Endodermal cell (in vitro differentiated cells): ENCODE data around the gene MGME1. TPM values are rescaled to one million over a fixed set of nuclear protein-coding genes. Genes with fewer than 3 reads are reported as not detected.

Experiments used
- DNase-seq: peaks from one replicate; pipeline ENCODE4 v3.0.0-alpha.2; 2017
- H3K27ac ChIP-seq: 2 replicates; pipeline ENCODE4 v1.5.1; 2013; ENCODE audit warnings: mild to moderate bottlenecking, low read depth, low read length, moderate library complexity
- H3K27me3 ChIP-seq: 2 replicates; pipeline ENCODE4 v1.6.1; 2013; ENCODE audit warnings: mild to moderate bottlenecking, low read length, moderate library complexity; ENCODE audit not compliant: insufficient read depth, control insufficient read depth, poor library complexity, severe bottlenecking
- H3K36me3 ChIP-seq: 2 replicates; pipeline ENCODE4 v1.7.0; 2013; ENCODE audit warnings: mild to moderate bottlenecking, low read length, moderate library complexity; ENCODE audit not compliant: control insufficient read depth, insufficient read depth
- H3K4me1 ChIP-seq: one replicate; pipeline ENCODE4 v1.7.0; 2013; ENCODE audit warnings: low read length; ENCODE audit not compliant: control insufficient read depth, insufficient read depth
- H3K4me3 ChIP-seq: 2 replicates; pipeline ENCODE4 v1.5.1; 2013; ENCODE audit warnings: mild to moderate bottlenecking, low read length, moderate library complexity
- H3K9ac ChIP-seq: 2 replicates; pipeline ENCODE4 v1.6.1; 2013; ENCODE audit warnings: mild to moderate bottlenecking, low read length, moderate library complexity; ENCODE audit not compliant: poor library complexity, severe bottlenecking; ENCODE audit errors: extremely low read depth
- H3K9me3 ChIP-seq: 2 replicates; pipeline ENCODE4 v1.6.1; 2013; ENCODE audit warnings: mild to moderate bottlenecking, low read length, moderate library complexity; ENCODE audit not compliant: control insufficient read depth
- H3K27ac Mint-ChIP-seq: 2 replicates; pipeline ENCODE4 v1.8.0; 2020; ENCODE audit warnings: mixed read lengths
- H3K27me3 Mint-ChIP-seq: 2 replicates; pipeline ENCODE4 v1.8.0; 2021; ENCODE audit warnings: mild to moderate bottlenecking, mixed read lengths; ENCODE audit not compliant: insufficient read depth
- H3K36me3 Mint-ChIP-seq: 2 replicates; pipeline ENCODE4 v1.8.0; 2020; ENCODE audit warnings: low read depth, mixed read lengths
- H3K4me1 Mint-ChIP-seq: 2 replicates; pipeline ENCODE4 v1.8.0; 2020; ENCODE audit warnings: mixed read lengths
- H3K4me3 Mint-ChIP-seq: 2 replicates; pipeline ENCODE4 v1.8.0; 2020; ENCODE audit warnings: mild to moderate bottlenecking, moderate library complexity, mixed read lengths
- H3K9me3 Mint-ChIP-seq: 2 replicates; pipeline ENCODE4 v1.8.0; 2020; ENCODE audit warnings: mild to moderate bottlenecking, mixed read lengths
- WGBS, 2 experiments: methylation state at CpG; one replicate each; pipeline versions ENCODE4 v1.1.5 to v1.1.7; 2013; ENCODE audit warnings: missing lambda C conversion rate in 2 of 2, mixed read lengths in 1 of 2; ENCODE audit not compliant: insufficient coverage in 1 of 2, insufficient read length in 1 of 2; 5-methylcytosine and 5-hydroxymethylcytosine counted together
- total RNA-seq, 2 donors: library from RNA; stranded (reverse); fragmentation: NEBNext Ultra II Directional in 1 of 2; extraction: Animal tissue kit (Norgen Biotek cat#: 25700) in 1 of 2; gene quantifications; 2 replicates in 1 of 2; 3 replicates in 1 of 2; pipeline ENCODE4 v1.2.1, GENCODE V29; 2021
- TF ChIP-seq, protein P1 (sequence below): fragments of 200-600 bp; sonication (generic); conservative IDR thresholded peaks from 2 replicates; pipeline ENCODE4 v1.5.0; 2021; ENCODE audit warnings: antibody characterized with exemption, mild to moderate bottlenecking

The MGME1 gene
- total RNA-seq, 2 donors from 2014 or later: 31.2 to 36.7 TPM

DNA sequence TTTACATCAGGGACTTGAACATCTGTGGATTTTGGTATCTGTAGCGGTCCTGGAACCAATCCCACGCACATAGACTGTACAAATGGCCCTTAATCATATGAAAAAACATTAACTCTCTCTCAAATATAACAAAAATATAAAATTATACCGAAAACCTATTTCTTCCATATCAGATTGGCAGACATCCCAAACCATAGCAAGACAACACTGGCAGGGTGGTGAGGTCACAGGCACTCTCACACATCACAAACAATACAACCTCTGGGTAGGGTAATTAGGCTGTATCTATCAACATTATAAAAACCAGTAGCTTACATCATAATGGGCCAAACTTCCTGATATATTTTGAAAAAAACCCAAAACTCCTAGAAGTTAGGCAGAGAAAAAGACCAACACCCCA lies 48.0 kb downstream of the MGME1 start:
- Mint-ChIP-seq H3K27ac (no peak overlapping the region), H3K9me3 (peaks cover 8% of the 10 kb centered on the region), H3K4me1 (no peaks in the 10 kb centered on the region), H3K27me3 (peaks cover 2% of the 10 kb centered on the region), H3K36me3 (peaks cover 13% of the 10 kb centered on the region), H3K4me3 (no peak overlapping the region)
- WGBS, 2 experiments: 93 to 95% methylated on average over 2 to 3 of the region's 3 CpGs
- Histone ChIP-seq H3K27ac (no peak overlapping the region), H3K9ac (no peak overlapping the region), H3K27me3 (no peaks in the 10 kb centered on the region), H3K4me1 (no peaks in the 10 kb centered on the region), H3K4me3 (no peak overlapping the region), H3K36me3 (no peaks in the 10 kb centered on the region), H3K9me3 (no peaks in the 10 kb centered on the region)
- DNase-seq: no peak
- TF ChIP-seq, protein P1, sequence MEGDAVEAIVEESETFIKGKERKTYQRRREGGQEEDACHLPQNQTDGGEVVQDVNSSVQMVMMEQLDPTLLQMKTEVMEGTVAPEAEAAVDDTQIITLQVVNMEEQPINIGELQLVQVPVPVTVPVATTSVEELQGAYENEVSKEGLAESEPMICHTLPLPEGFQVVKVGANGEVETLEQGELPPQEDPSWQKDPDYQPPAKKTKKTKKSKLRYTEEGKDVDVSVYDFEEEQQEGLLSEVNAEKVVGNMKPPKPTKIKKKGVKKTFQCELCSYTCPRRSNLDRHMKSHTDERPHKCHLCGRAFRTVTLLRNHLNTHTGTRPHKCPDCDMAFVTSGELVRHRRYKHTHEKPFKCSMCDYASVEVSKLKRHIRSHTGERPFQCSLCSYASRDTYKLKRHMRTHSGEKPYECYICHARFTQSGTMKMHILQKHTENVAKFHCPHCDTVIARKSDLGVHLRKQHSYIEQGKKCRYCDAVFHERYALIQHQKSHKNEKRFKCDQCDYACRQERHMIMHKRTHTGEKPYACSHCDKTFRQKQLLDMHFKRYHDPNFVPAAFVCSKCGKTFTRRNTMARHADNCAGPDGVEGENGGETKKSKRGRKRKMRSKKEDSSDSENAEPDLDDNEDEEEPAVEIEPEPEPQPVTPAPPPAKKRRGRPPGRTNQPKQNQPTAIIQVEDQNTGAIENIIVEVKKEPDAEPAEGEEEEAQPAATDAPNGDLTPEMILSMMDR: no peak

DNA sequence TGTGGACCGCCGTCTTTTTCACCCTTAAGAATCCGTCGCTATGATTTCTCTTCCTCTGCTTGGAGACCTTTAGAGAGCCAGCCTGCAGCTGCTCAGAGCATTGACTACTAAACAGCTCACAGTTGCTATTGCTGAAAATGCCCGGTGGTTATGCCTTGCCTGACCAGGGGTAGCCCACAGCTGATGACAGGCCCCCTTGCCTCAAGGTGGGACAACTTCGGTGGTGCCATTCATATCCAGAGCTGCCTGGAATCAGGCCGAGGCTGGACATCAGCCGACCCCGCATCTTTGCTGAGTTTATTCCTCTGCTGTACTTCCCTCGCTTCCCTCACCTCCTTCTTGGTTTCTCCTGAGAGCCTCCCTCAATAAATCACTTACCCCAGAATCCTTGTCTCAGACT lies 49.3 kb downstream of the MGME1 start:
- Mint-ChIP-seq H3K9me3 (peaks cover 8% of the 10 kb centered on the region), H3K36me3 (peaks cover 7% of the 10 kb centered on the region), H3K27ac (no peak overlapping the region), H3K4me3 (no peak overlapping the region), H3K4me1 (no peaks in the 10 kb centered on the region), H3K27me3 (peaks cover 2% of the 10 kb centered on the region)
- Histone ChIP-seq H3K36me3 (peaks cover 6% of the 10 kb centered on the region), H3K9me3 (peaks cover 11% of the 10 kb centered on the region), H3K4me1 (no peaks in the 10 kb centered on the region), H3K27me3 (no peaks in the 10 kb centered on the region), H3K27ac (no peak overlapping the region), H3K4me3 (no peak overlapping the region), H3K9ac (no peak overlapping the region)
- WGBS, 2 experiments: 92 to 93% methylated on average over 10 of the region's 10 CpGs
- no peak for DNase-seq
- TF ChIP-seq, protein P1: no peak

DNA sequence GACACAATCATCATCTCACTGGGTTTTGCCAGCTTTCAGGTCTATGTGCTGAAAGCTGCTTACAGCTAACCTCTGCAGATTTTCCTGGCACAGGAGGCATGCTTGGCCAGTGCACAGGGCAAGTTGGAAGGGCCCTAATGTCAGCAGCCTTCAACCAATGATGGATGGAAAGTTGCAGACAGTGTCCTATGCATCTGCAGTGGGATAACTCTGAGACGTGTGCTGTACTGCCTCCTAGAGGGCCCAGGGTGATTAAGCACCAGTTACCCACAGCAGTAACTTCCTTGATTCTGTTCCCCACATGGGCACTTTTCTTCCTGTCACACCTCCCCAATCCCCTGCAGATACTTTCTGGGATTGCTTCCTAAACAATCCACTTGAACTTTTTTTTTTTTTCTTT lies 50.2 kb downstream of the MGME1 start:
- WGBS, 2 experiments: 9 to 28% methylated on average over 1 of the region's 1 CpG

More for the DNA sequence above, 50.2 kb downstream of the MGME1 start:
- Mint-ChIP-seq H3K4me1 (no peaks in the 10 kb centered on the region), H3K9me3 (peaks cover 9% of the 10 kb centered on the region), H3K27ac (no peak overlapping the region), H3K36me3 (peaks cover 5% of the 10 kb centered on the region), H3K4me3 (no peak overlapping the region), H3K27me3 (peaks cover 2% of the 10 kb centered on the region)
- DNase-seq: peak; percentile 75
- H3K27me3 ChIP-seq: no peaks in the 10 kb centered on the region
- no peak overlapping the region for H3K27ac ChIP-seq
- no peak overlapping the region for H3K4me3 ChIP-seq
- peaks cover 11% of the 10 kb centered on the region for H3K9me3 ChIP-seq
- H3K36me3 ChIP-seq: peaks cover 13% of the 10 kb centered on the region
- H3K4me1 ChIP-seq: no peaks in the 10 kb centered on the region
- no peak overlapping the region for H3K9ac ChIP-seq
- TF ChIP-seq, protein P1: peak; percentile 84
